ENCODE results near the gene KCNJ12.

DNA sequence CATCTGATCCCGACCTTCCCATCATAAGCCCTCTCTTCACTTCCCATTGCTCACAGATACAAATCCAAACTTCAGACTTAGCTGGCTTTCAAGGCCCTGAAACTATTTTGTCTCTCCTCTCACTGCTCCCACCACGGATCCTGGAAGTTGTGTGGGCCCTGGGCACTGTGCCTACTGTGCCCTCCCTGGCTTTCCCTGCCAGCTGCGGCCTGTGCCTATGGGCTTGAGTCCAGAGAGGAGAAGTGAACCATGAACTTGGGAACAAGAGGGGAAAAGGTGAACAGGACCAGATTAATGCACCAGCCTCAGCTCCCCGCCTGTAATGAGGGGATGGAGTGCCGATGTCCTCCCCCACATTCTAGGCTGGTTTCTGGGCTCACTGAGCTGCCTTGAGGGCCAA lies 18.9 kb upstream of the KCNJ12 start:
- TF ChIP-seq EP300 (IDR thresholded peaks at IDR 0.05), result no peak
- TF ChIP-seq POLR2AphosphoS2 (conservative IDR thresholded peaks at IDR 0.05; ENCODE audit: low read length), result no peak

All from A549 (cell line).